HUES64 (cell line): Measurements from ENCODE around the gene CPE. TPM values are rescaled to one million over a fixed set of nuclear protein-coding genes. Genes with fewer than 3 reads are reported as not detected.
"Not testable (repeated sequence)": the region's sequence is repeated elsewhere in the genome, so short reads cannot be mapped to it uniquely, and the experiment has no call there.

Experiments used
- H3K27ac ChIP-seq: 2 replicates; pipeline ENCODE4 v1.7.0; 2013; ENCODE audit warnings: low read depth, low read length, inconsistent platforms
- H3K27me3 ChIP-seq: 2 replicates; pipeline ENCODE4 v1.6.1; 2013; ENCODE audit warnings: mild to moderate bottlenecking, low read length; ENCODE audit not compliant: insufficient read depth
- H3K36me3 ChIP-seq: 2 replicates; pipeline ENCODE4 v1.6.1; 2013; ENCODE audit warnings: mild to moderate bottlenecking, low read length; ENCODE audit not compliant: insufficient read depth
- H3K4me1 ChIP-seq: 2 replicates; pipeline ENCODE4 v1.6.1; 2013; ENCODE audit warnings: mild to moderate bottlenecking, low read length, moderate library complexity; ENCODE audit not compliant: insufficient read depth
- H3K4me3 ChIP-seq: 2 replicates; pipeline ENCODE4 v1.5.1; 2013; ENCODE audit warnings: mild to moderate bottlenecking, low read length, moderate library complexity
- H3K9ac ChIP-seq: 2 replicates; pipeline ENCODE4 v1.6.1; 2013; ENCODE audit warnings: mild to moderate bottlenecking, low read depth, low read length
- H3K9me3 ChIP-seq: 2 replicates; pipeline ENCODE4 v1.6.1; 2013; ENCODE audit warnings: low read depth, low read length; ENCODE audit not compliant: insufficient read depth
- WGBS: fragments of 150-250, 120-280 bp; methylation state at CpG from one replicate; pipeline ENCODE4 v1.1.7; 2013; ENCODE audit warnings: missing lambda C conversion rate; 5-methylcytosine and 5-hydroxymethylcytosine counted together
- polyA plus RNA-seq, 2 experiments: library from polyadenylated mRNA; stranded (reverse); fragments of 50-300 nt; gene quantifications; one replicate each; pipeline ENCODE4 v1.2.3, GENCODE V29; 2013

Gene CPE
- polyA plus RNA-seq (2013, experiment 1 of 2), result 34.3 TPM
- 46.3 TPM for polyA plus RNA-seq (2013, experiment 2 of 2)

GRCh38 chr4:165378745-165379677 lies at the start of gene CPE:
Gene CPE (plus strand): TSS chr4:165379008. CDS start chr4:165379222, 214 bp downstream.
- Histone ChIP-seq H3K4me3 (peak within 1 kb of the TSS; percentile 59), H3K27ac (no peak within 1 kb of the TSS)

DNA sequence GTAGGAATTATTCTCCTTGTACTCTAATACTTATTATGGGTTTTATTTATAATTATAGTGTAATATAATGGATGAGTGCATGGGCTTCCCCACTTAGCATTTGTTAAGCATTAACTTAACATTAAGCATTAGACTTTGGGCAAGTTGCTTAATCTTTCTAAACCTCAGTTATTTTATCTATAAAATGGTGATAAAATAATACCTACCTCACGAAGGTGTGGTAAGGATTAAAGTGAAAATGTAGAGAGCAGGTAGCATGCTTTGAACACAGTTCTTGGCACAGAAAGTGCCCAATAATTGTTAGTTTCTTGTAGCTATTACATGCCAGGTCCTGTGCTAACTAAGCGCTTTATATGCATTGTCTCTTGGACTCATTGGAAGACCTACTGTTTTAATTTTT lies 48.7 kb upstream of the CPE start:
- Histone ChIP-seq H3K4me3 (peak overlapping the region; percentile 98), H3K27me3 (no peaks in the 10 kb centered on the region), H3K4me1 (peaks cover 54% of the 10 kb centered on the region), H3K27ac (no peak overlapping the region), H3K9me3 (no peaks in the 10 kb centered on the region), H3K36me3 (peaks cover 53% of the 10 kb centered on the region), H3K9ac (no peak overlapping the region)
- WGBS, result 93% methylated on average over 2 of the region's 2 CpGs

More at GRCh38 chr4:165378745-165379677, at the start of gene CPE:
- Histone ChIP-seq H3K36me3 (no peaks in the 10 kb centered on the region), H3K4me1 (peaks cover 37% of the 10 kb centered on the region), H3K9me3 (no peaks in the 10 kb centered on the region), H3K9ac (peak within 1 kb of the TSS; percentile 60), H3K27me3 (peaks cover 40% of the 10 kb centered on the region)
- under 1% methylated on average over 82 of the region's 82 CpGs for WGBS

DNA sequence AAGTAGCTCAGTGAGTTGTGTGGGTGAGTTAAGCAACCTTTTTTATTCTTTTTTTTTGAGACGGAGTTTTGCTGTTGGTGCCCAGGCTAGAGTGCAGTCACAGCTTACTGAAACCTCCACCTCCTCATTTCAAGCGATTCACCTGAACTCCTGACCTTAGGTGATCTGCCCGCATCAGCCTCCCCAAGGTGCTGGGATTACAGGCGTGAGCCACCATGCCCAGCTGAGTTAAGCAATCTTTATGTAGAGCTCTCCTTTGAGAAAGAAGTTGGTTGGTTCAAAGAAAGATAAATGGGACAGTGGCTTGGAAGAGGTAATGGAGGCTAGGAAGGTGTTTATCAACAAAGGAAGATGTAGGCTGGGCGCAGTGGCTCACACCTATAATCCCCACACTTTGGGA lies 48.1 kb upstream of the CPE start:
- Histone ChIP-seq H3K9me3 (no peaks in the 10 kb centered on the region), H3K36me3 (peaks cover 59% of the 10 kb centered on the region), H3K27me3 (no peaks in the 10 kb centered on the region), H3K4me1 (peaks cover 56% of the 10 kb centered on the region), H3K4me3 (peak overlapping the region; percentile 98), H3K9ac (peak overlapping the region; percentile 21; the same call in 1 of the 2 replicates), H3K27ac (no peak overlapping the region)
- WGBS, result 80% methylated on average over 3 of the region's 5 CpGs

- no peak overlapping the region for H3K9ac ChIP-seq
- H3K4me1 ChIP-seq, result peaks cover 56% of the 10 kb centered on the region
- 46% methylated on average over 1 of the region's 1 CpG for WGBS
Observed at GRCh38 chr4:165331359-165331758, 47.4 kb upstream of the CPE start.

DNA sequence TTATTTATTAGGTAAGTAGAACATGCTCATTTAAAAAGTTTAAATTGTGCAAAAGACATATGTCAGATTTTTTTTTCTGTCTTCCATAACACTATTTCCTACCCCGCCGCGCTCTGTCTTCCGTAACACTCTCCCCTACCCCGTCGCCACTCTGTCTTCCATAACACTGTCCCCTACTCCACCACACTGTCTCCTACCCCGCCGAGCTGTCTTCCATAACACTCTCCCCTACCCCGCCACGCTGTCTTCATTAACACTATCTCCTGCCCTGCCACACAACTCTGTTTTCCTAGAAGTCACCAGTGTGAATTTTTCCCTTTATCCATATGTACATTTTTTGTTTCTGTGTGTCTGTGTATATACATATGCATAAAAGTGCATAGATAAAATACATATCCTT lies 47.0 kb upstream of the CPE start:
- peaks cover 71% of the 10 kb centered on the region for H3K36me3 ChIP-seq
- H3K27ac ChIP-seq, result no peak overlapping the region
- peaks cover 56% of the 10 kb centered on the region for H3K4me1 ChIP-seq
- peak overlapping the region; percentile 98 for H3K4me3 ChIP-seq
- H3K9me3 ChIP-seq, result no peaks in the 10 kb centered on the region
- no peak overlapping the region for H3K9ac ChIP-seq
- 48% methylated on average over 10 of the region's 10 CpGs for WGBS
- H3K27me3 ChIP-seq, result no peaks in the 10 kb centered on the region

More at GRCh38 chr4:165331359-165331758, 47.4 kb upstream of the CPE start:
- H3K36me3 ChIP-seq, result peaks cover 66% of the 10 kb centered on the region
- peak overlapping the region; percentile 98 for H3K4me3 ChIP-seq
- no peaks in the 10 kb centered on the region for H3K27me3 ChIP-seq
- H3K27ac ChIP-seq, result no peak overlapping the region
- H3K9me3 ChIP-seq, result no peaks in the 10 kb centered on the region

GRCh38 chr4:165332502-165332901 lies 46.3 kb upstream of the CPE start:
- H3K9me3 ChIP-seq, result no peaks in the 10 kb centered on the region
- 75% methylated on average over 1 of the region's 1 CpG for WGBS
- peaks cover 56% of the 10 kb centered on the region for H3K4me1 ChIP-seq
- H3K27me3 ChIP-seq, result no peaks in the 10 kb centered on the region
- no peak overlapping the region for H3K9ac ChIP-seq
- H3K27ac ChIP-seq, result no peak overlapping the region; the same call in 1 of the 2 replicates
- H3K4me3 ChIP-seq, result peak overlapping the region; percentile 98; the same call in 1 of the 2 replicates
- peaks cover 78% of the 10 kb centered on the region for H3K36me3 ChIP-seq

DNA sequence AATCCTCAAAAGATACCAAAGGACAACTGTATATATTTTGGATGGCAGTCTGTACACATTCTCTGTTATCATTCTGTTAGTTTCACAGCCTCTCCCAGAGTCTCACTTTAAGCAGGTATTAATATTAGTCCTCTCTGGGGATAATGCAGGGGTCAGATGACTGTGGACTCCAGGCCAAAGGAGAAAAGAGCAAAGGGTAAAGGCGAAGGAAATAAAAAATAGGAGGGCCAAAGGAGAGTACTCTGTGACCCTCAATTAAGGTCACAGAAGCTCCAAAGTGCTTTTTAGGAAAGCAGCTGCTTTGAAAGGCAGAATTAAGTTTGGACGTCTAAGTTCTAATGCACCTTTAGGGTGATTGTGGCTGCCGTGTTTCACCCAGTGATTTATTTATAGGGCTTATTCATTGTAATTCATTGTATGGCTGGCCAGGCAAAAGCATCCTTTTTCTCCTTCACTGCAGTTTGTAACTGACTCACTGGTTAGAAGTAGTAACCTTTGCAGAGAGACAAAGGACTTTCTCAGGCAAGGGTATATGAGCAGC lies 43.6 kb upstream of the CPE start:
- H3K9me3 ChIP-seq, result no peaks in the 10 kb centered on the region

GRCh38 chr4:165336743-165337142 lies 42.1 kb upstream of the CPE start:
- no peak overlapping the region for H3K9ac ChIP-seq
- H3K9me3 ChIP-seq, result no peaks in the 10 kb centered on the region
- H3K36me3 ChIP-seq, result peaks cover 100% of the 10 kb centered on the region
- no peaks in the 10 kb centered on the region for H3K27me3 ChIP-seq
- H3K27ac ChIP-seq, result no peak overlapping the region
- WGBS, result 95% methylated on average over 6 of the region's 6 CpGs
- H3K4me3 ChIP-seq, result no peak overlapping the region
- H3K4me1 ChIP-seq, result peaks cover 42% of the 10 kb centered on the region

More for the DNA sequence above, 43.6 kb upstream of the CPE start:
- Histone ChIP-seq H3K36me3 (peaks cover 100% of the 10 kb centered on the region), H3K9ac (no peak overlapping the region), H3K4me3 (no peak overlapping the region), H3K27me3 (no peaks in the 10 kb centered on the region), H3K4me1 (peaks cover 53% of the 10 kb centered on the region), H3K27ac (no peak overlapping the region)
- WGBS, result 91% methylated on average over 3 of the region's 3 CpGs

DNA sequence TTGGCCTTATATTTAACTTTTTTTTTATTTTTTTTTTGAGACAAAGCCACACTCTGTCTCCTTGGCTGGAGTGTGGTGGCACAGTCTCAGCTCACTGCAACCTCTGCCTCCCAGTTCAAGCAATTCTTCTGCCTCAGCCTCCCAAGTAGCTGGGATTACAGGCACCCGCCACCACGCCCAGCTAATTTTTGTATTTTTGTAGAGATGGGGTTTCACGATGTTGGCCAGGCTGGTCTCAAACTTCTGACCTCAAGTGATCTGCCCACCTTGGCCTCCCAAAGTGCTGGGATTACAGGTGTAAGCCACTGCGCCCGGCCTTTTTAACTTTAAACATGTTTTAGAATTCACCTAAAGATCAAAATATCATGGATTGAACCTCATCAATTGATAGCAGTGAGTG lies 36.5 kb upstream of the CPE start:
- H3K9me3 ChIP-seq, H3K4me3 ChIP-seq, H3K9ac ChIP-seq, H3K27me3 ChIP-seq, H3K4me1 ChIP-seq, H3K27ac ChIP-seq: not testable (repeated sequence)
- peaks cover 61% of the 10 kb centered on the region for H3K36me3 ChIP-seq
- 98% methylated on average over 5 of the region's 5 CpGs for WGBS

- WGBS, result 90% methylated on average over 13 of the region's 13 CpGs
- Histone ChIP-seq H3K27ac (no peak overlapping the region), H3K4me3 (no peak overlapping the region), H3K36me3 (peaks cover 48% of the 10 kb centered on the region), H3K9ac (no peak overlapping the region), H3K27me3 (no peaks in the 10 kb centered on the region), H3K9me3 (no peaks in the 10 kb centered on the region), H3K4me1 (no peaks in the 10 kb centered on the region)
Observed at GRCh38 chr4:165343353-165344191, 35.2 kb upstream of the CPE start.
